Brain microvascular endothelial cell (primary cell): Measurements from ENCODE around the gene EXOSC1.
A peak's percentile ranks its signal among the peaks of the same experiment; 100 is the strongest.

Source experiments
- DNase-seq: peaks from one replicate; pipeline ENCODE4 v3.0.0-alpha.2; 2020
- H3K27ac ChIP-seq: fragments of 250-450 bp; sonication (Bioruptor Pico); 2 replicates; pipeline ENCODE4 v1.5.1; 2020; ENCODE audit warnings: mild to moderate bottlenecking, moderate library complexity
- H3K27me3 ChIP-seq: fragments of 250-450 bp; sonication (Bioruptor Pico); replicated peaks from 2 replicates; pipeline ENCODE4 v1.5.1; 2020; ENCODE audit warnings: mild to moderate bottlenecking
- H3K36me3 ChIP-seq: fragments of 250-450 bp; sonication (Bioruptor Pico); replicated peaks from 2 replicates; pipeline ENCODE4 v1.5.1; 2020; ENCODE audit warnings: mild to moderate bottlenecking
- H3K4me3 ChIP-seq: 2 replicates; pipeline ENCODE4 v1.5.1; 2011; ENCODE audit warnings: low read depth, mild to moderate bottlenecking, control low read depth, low read length, moderate library complexity
- CTCF ChIP-seq: IDR thresholded peaks from 2 replicates; pipeline ENCODE4 v1.5.1; 2011; ENCODE audit warnings: low read depth, mild to moderate bottlenecking, moderate library complexity, low read length, control low read depth, inconsistent platforms; ENCODE audit errors: missing control alignments
- in situ Hi-C: cut with HindIII; loops from 2 replicates; pipeline ENCODE4 v1.10.0; 2017; ENCODE audit warnings: low sequenced_read_pairs, low pct_ligation_motif_present

The EXOSC1 gene

GRCh38 chr10:97445357-97445721 is 467 bp downstream of the EXOSC1 start:
- no peak for TF ChIP-seq CTCF
- in situ Hi-C loops: no loop called here
- H3K4me3 ChIP-seq: peak overlapping the region; percentile 98
- no peak overlapping the region for H3K27ac ChIP-seq
- H3K36me3 ChIP-seq: peaks cover 15% of the 10 kb centered on the region
- DNase-seq: no peak
- no peaks in the 10 kb centered on the region for H3K27me3 ChIP-seq

DNA sequence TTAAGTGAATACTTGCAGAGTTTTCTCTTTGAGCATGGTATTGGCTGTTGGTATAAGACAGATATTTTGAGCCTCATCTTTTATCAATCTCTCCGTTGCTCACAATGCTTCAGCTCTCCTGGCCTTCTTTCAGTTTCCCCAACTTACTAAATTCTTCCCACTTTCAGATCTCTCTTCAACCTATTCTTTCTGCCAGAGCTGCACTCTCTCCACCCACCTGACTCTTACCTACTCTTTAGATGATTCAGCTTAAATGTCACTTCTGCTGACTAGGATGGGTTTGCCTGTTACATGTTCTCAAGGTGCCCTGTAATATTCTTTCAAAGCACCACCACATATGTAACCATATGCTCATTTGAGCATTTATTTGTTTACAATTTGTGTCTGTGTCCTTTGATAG is 1.6 kb downstream of the EXOSC1 start:
- H3K27me3 ChIP-seq: no peaks in the 10 kb centered on the region
- TF ChIP-seq CTCF: no peak
- in situ Hi-C loops: no loop called here
- H3K36me3 ChIP-seq: peaks cover 24% of the 10 kb centered on the region
- no peak for DNase-seq
- no peak overlapping the region for H3K27ac ChIP-seq
- H3K4me3 ChIP-seq: no peak overlapping the region

DNA sequence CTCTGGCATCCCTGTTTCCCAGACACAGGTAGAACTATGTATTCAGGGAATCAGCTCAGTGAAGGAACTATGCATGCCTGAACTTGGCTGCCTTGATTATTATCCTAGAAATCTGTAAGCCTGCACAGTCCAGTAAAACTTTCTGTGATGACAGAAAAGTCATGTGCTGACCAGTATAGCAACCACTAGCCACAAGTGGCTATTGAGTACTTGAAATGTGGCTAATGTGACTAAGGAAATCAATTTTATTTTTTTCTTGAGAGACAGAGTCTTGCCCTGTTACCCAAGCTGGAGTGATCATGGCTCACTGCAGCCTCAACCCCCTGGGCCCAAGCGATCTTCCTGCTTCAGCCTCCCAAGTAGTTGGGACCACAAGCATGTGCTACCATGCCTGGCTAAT is 3.5 kb downstream of the EXOSC1 start:
- in situ Hi-C loops: no loop called here
- H3K36me3 ChIP-seq: peaks cover 39% of the 10 kb centered on the region
- H3K27me3 ChIP-seq: no peaks in the 10 kb centered on the region
- no peak for DNase-seq
- no peak for TF ChIP-seq CTCF
- no peak overlapping the region for H3K4me3 ChIP-seq
- H3K27ac ChIP-seq: no peak overlapping the region

- in situ Hi-C loops: no loop called here
- H3K27ac ChIP-seq: no peak overlapping the region
- no peak for TF ChIP-seq CTCF
- no peak overlapping the region for H3K4me3 ChIP-seq
- DNase-seq: no peak
- peaks cover 78% of the 10 kb centered on the region for H3K36me3 ChIP-seq
- no peaks in the 10 kb centered on the region for H3K27me3 ChIP-seq
Observed at GRCh38 chr10:97435211-97435610, 10.6 kb downstream of the EXOSC1 start.

GRCh38 chr10:97434557-97434956 is 11.2 kb downstream of the EXOSC1 start:
- in situ Hi-C loops: no loop called here
- Histone ChIP-seq H3K36me3 (peaks cover 77% of the 10 kb centered on the region), H3K27me3 (no peaks in the 10 kb centered on the region), H3K27ac (no peak overlapping the region), H3K4me3 (no peak overlapping the region)
- DNase-seq: no peak
- no peak for TF ChIP-seq CTCF

- no peak overlapping the region for H3K27ac ChIP-seq
- H3K27me3 ChIP-seq: no peaks in the 10 kb centered on the region
- H3K36me3 ChIP-seq: peaks cover 77% of the 10 kb centered on the region
- no peak overlapping the region for H3K4me3 ChIP-seq
- no peak for DNase-seq
- TF ChIP-seq CTCF: no peak
- in situ Hi-C loops: no loop called here
Observed at GRCh38 chr10:97434055-97434454, 11.8 kb downstream of the EXOSC1 start.
